GM21526 (cell line): ENCODE data around the gene ARHGEF7.

ENCODE experiments used
- ATAC-seq: cut with Tn5 transposase; IDR thresholded peaks from one replicate; pipeline ENCODE4 v1.9.1; 2021; ENCODE audit warnings: moderate library complexity; ENCODE audit not compliant: unreplicated experiment, low FRiP score

The ARHGEF7 gene

GRCh38 chr13:111330066-111330610 lies 215.0 kb downstream of the ARHGEF7 start:
- no peak for ATAC-seq

- ATAC-seq = no peak
Observed at GRCh38 chr13:111335298-111335697, 220.2 kb downstream of the ARHGEF7 start.

GRCh38 chr13:111336666-111337065 lies 221.6 kb downstream of the ARHGEF7 start:
- ATAC-seq = no peak

- no peak for ATAC-seq
Observed at GRCh38 chr13:111337206-111337605, 222.1 kb downstream of the ARHGEF7 start.

GRCh38 chr13:111337741-111338140 lies 222.6 kb downstream of the ARHGEF7 start:
- no peak for ATAC-seq

GRCh38 chr13:111338841-111339240 lies 223.7 kb downstream of the ARHGEF7 start:
- no peak for ATAC-seq

GRCh38 chr13:111339366-111340143 lies 224.4 kb downstream of the ARHGEF7 start:
- no peak for ATAC-seq

GRCh38 chr13:111341886-111342285 lies 226.8 kb downstream of the ARHGEF7 start:
- no peak for ATAC-seq

GRCh38 chr13:111342721-111343120 lies 227.6 kb downstream of the ARHGEF7 start:
- ATAC-seq = no peak

- no peak for ATAC-seq
Observed at GRCh38 chr13:111343186-111343805, 228.2 kb downstream of the ARHGEF7 start.

- no peak for ATAC-seq
Observed at GRCh38 chr13:111344471-111345191, 229.5 kb downstream of the ARHGEF7 start.

- ATAC-seq = no peak
Observed at GRCh38 chr13:111345682-111346081, 230.6 kb downstream of the ARHGEF7 start.

GRCh38 chr13:111346101-111346680 lies 231.1 kb downstream of the ARHGEF7 start:
- ATAC-seq = no peak

GRCh38 chr13:111347438-111347837 lies 232.3 kb downstream of the ARHGEF7 start:
- no peak for ATAC-seq

GRCh38 chr13:111353508-111353907 lies 238.4 kb downstream of the ARHGEF7 start:
- no peak for ATAC-seq

- ATAC-seq = no peak
Observed at GRCh38 chr13:111354789-111355188, 239.7 kb downstream of the ARHGEF7 start.
